ENCODE measurements around the gene SMKR1. TPM values are rescaled to one million over a fixed set of nuclear protein-coding genes. Genes with fewer than 3 reads are reported as not detected.

Gene SMKR1
- total RNA-seq, 1 experiment from 2014 or later, result 8.9 TPM

GRCh38 chr7:129535896-129536295, 33.6 kb downstream of the SMKR1 start:
- peaks cover 7 to 14% of the 10 kb centered on the region in 2 experiments for H3K4me1 ChIP-seq (ENCODE audit: control insufficient read depth in 1 of 2, insufficient read depth in 2 of 2, low read length in 2 of 2)
- TF ChIP-seq EZH2phosphoT487 (IDR thresholded peaks at IDR 0.05; ENCODE audit: borderline replicate concordance) (no peak), REST (IDR thresholded peaks at IDR 0.05; ENCODE audit: low read depth) (no peak), EGR1 (IDR thresholded peaks at IDR 0.05; ENCODE audit: low read depth) (no peak), EZH2 (IDR thresholded peaks at IDR 0.05) (no peak), POLR2A (IDR thresholded peaks at IDR 0.05; ENCODE audit: borderline replicate concordance, extremely low read depth, insufficient read depth, insufficient read length) (no peak), YY1 (IDR thresholded peaks at IDR 0.05; ENCODE audit: extremely low read depth, insufficient replicate concordance, low read depth, low read length) (no peak), RAD21 (IDR thresholded peaks at IDR 0.05; ENCODE audit: low read depth) (no peak), MAX (IDR thresholded peaks at IDR 0.05) (no peak)
- TF ChIP-seq, protein P1, sequence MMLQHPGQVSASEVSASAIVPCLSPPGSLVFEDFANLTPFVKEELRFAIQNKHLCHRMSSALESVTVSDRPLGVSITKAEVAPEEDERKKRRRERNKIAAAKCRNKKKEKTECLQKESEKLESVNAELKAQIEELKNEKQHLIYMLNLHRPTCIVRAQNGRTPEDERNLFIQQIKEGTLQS (IDR thresholded peaks at IDR 0.05), result no peak
- no peak overlapping the region for H3K4me2 ChIP-seq (ENCODE audit: low read length)
- no TSS peak for BruUV-seq (replicated peaks)
- no peaks in the 10 kb centered on the region for H3K9me2 ChIP-seq (ENCODE audit: insufficient read depth)
- H2AFZ ChIP-seq (ENCODE audit: low read depth, low read length, poor library complexity, severe bottlenecking), result no peak overlapping the region
- no peak overlapping the region for H3K27ac ChIP-seq (ENCODE audit: low read depth, low read length)
- H3K79me2 ChIP-seq (ENCODE audit: insufficient read depth, low read length), result no peaks in the 10 kb centered on the region
- POLR2A ChIA-PET, result no interaction called here
- intact Hi-C loops (cut with micrococcal nuclease), result no loop called here
- H3K27me3 ChIP-seq (ENCODE audit: insufficient read depth, low read length), result no peaks in the 10 kb centered on the region
- H3K9ac ChIP-seq (ENCODE audit: low read length), result no peak overlapping the region
- no peaks in the 10 kb centered on the region for H3K9me3 ChIP-seq (ENCODE audit: control insufficient read depth in 1 of 2, insufficient read depth in 1 of 2, low read depth in 1 of 2, low read length in 2 of 2)
- ATAC-seq, result no peak
- DNase-seq (ENCODE audit: low read depth, low spot score), result no peak
- no peak overlapping the region for H3K4me3 ChIP-seq (replicated peaks in 1 of 2; ENCODE audit: low read depth in 1 of 2, low read length in 2 of 2)
- no peaks in the 10 kb centered on the region for H3K36me3 ChIP-seq (ENCODE audit: control insufficient read depth in 1 of 2, insufficient read depth in 2 of 2, low read length in 2 of 2)
- no peaks in the 10 kb centered on the region for H4K20me1 ChIP-seq (ENCODE audit: insufficient read depth)
- RAD21 ChIA-PET (ENCODE audit: low non-redundant PET in 1 of 2, low total read pairs in 2 of 2, uncharacterized antibody in 2 of 2, unreplicated experiment in 2 of 2), result no interaction called here
- CTCF ChIA-PET, result no interaction called here

Measured in HCT116 (cell line).